Neural cell (in vitro differentiated cells): Measurements from ENCODE around the gene HIF1AN. TPM values are rescaled to one million over a fixed set of nuclear protein-coding genes. Genes with fewer than 3 reads are reported as not detected.
A peak's percentile ranks its signal among the peaks of the same experiment; 100 is the strongest.

Source experiments
- H2AFZ ChIP-seq: fragments of 200-600, 300-800 bp; sonication (generic), shearing (Covaris generic); 2 replicates; pipeline ENCODE4 v1.6.0; 2014; ENCODE audit warnings: low read depth, mild to moderate bottlenecking, antibody characterized with exemption, low read length, moderate library complexity
- H3F3A ChIP-seq: fragments of 200-600 bp; shearing (Covaris generic); 2 replicates; pipeline ENCODE4 v1.6.1; 2016; ENCODE audit warnings: mild to moderate bottlenecking, moderate library complexity, mixed read lengths, antibody characterized with exemption, low read length; ENCODE audit not compliant: insufficient read depth, poor library complexity, severe bottlenecking
- H3K27ac ChIP-seq: fragments of 200-600, 300-800 bp; sonication (generic), shearing (Covaris generic); 2 replicates; pipeline ENCODE4 v1.5.1; 2014; ENCODE audit warnings: mild to moderate bottlenecking, low read length, moderate library complexity
- H3K27me3 ChIP-seq: fragments of 300-800, 200-600 bp; sonication (generic), shearing (Covaris generic); 2 replicates; pipeline ENCODE4 v1.6.0; 2014; ENCODE audit warnings: mild to moderate bottlenecking, low read depth, low read length, moderate library complexity; ENCODE audit not compliant: insufficient read depth
- H3K36me3 ChIP-seq: fragments of 300-800, 200-600 bp; sonication (generic), shearing (Covaris generic); 2 replicates; pipeline ENCODE4 v1.5.1; 2014; ENCODE audit warnings: mild to moderate bottlenecking, antibody characterized with exemption, low read length, moderate library complexity; ENCODE audit not compliant: insufficient read depth
- H3K4me2 ChIP-seq: fragments of 300-800, 200-600 bp; sonication (generic), shearing (Covaris generic); 2 replicates; pipeline ENCODE4 v1.6.0; 2014; ENCODE audit warnings: mild to moderate bottlenecking, low read length
- H3K4me3 ChIP-seq: fragments of 300-800, 200-600 bp; sonication (generic), shearing (Covaris generic); 2 replicates; pipeline ENCODE4 v1.5.1; 2014; ENCODE audit warnings: mild to moderate bottlenecking, low read length, moderate library complexity
- H3K79me2 ChIP-seq: fragments of 200-600 bp; shearing (Covaris generic); replicated peaks from 2 replicates; pipeline ENCODE4 v1.6.0; 2014; ENCODE audit warnings: mild to moderate bottlenecking, low read length, moderate library complexity; ENCODE audit not compliant: insufficient read depth
- H3K9ac ChIP-seq: fragments of 300-800, 200-600 bp; sonication (generic), shearing (Covaris generic); 2 replicates; pipeline ENCODE4 v1.6.1; 2016; ENCODE audit warnings: mild to moderate bottlenecking, low read length, mixed read lengths
- H3K9me2 ChIP-seq: fragments of 200-600 bp; shearing (Covaris generic); 2 replicates; pipeline ENCODE4 v1.6.1; 2016; ENCODE audit warnings: mild to moderate bottlenecking, low read length, mixed read lengths; ENCODE audit not compliant: insufficient read depth
- H3K9me3 ChIP-seq: fragments of 200-600, 300-800 bp; sonication (generic), shearing (Covaris generic); 2 replicates; pipeline ENCODE4 v1.6.1; 2016; ENCODE audit warnings: mild to moderate bottlenecking, mixed run types, low read length, moderate library complexity, mixed read lengths
- H4K20me1 ChIP-seq: fragments of 200-600 bp; shearing (Covaris generic); 2 replicates; pipeline ENCODE4 v1.6.1; 2016; ENCODE audit warnings: mild to moderate bottlenecking, mixed run types; ENCODE audit not compliant: insufficient read depth
- EP300 ChIP-seq: fragments of 450-650 bp; conservative IDR thresholded peaks from 2 replicates; pipeline ENCODE4 v1.6.1; 2014; ENCODE audit warnings: antibody characterized with exemption, mild to moderate bottlenecking, moderate library complexity; ENCODE audit not compliant: poor library complexity, severe bottlenecking
- EZH2 ChIP-seq: fragments of 200-600, 300-800 bp; shearing (Covaris generic), sonication (generic); IDR thresholded peaks from 2 replicates; pipeline ENCODE4 v1.6.1; 2014; ENCODE audit warnings: antibody characterized with exemption, low read length, borderline replicate concordance, mild to moderate bottlenecking; ENCODE audit not compliant: insufficient read depth, poor library complexity, severe bottlenecking
- MXI1 ChIP-seq: fragments of 450-650 bp; conservative IDR thresholded peaks from 2 replicates; pipeline ENCODE4 v1.6.1; 2014; ENCODE audit warnings: antibody characterized with exemption, mild to moderate bottlenecking; ENCODE audit not compliant: poor library complexity, severe bottlenecking
- POLR2AphosphoS5 ChIP-seq: IDR thresholded peaks from 2 replicates; pipeline ENCODE4 v1.6.1; 2012
- RAD21 ChIP-seq: fragments of 450-650 bp; conservative IDR thresholded peaks from 2 replicates; pipeline ENCODE4 v1.6.1; 2014; ENCODE audit warnings: antibody characterized with exemption, mild to moderate bottlenecking, moderate library complexity
- SMC3 ChIP-seq: fragments of 450-650 bp; conservative IDR thresholded peaks from 2 replicates; pipeline ENCODE4 v1.6.1; 2014; ENCODE audit warnings: antibody characterized with exemption, mild to moderate bottlenecking, moderate library complexity; ENCODE audit not compliant: poor library complexity
- TAF1 ChIP-seq: IDR thresholded peaks from 2 replicates; pipeline ENCODE4 v1.6.1; 2012; ENCODE audit warnings: low read depth
- polyA plus RNA-seq: library from polyadenylated mRNA; depleted of rRNA; stranded (reverse); fragments of >200 nt; gene quantifications from 2 replicates; pipeline ENCODE4 v1.2.3, GENCODE V29; 2014
- TF ChIP-seq, protein P1 (sequence below): fragments of 450-650 bp; IDR thresholded peaks from 2 replicates; pipeline ENCODE4 v1.5.1; 2014; ENCODE audit warnings: antibody characterized with exemption, mild to moderate bottlenecking, moderate library complexity; ENCODE audit not compliant: poor library complexity, severe bottlenecking
- TF ChIP-seq, protein P2 (sequence below): IDR thresholded peaks from 2 replicates; pipeline ENCODE4 v1.6.1; 2012; ENCODE audit warnings: borderline replicate concordance

Gene HIF1AN
- polyA plus RNA-seq, 1 donor from 2014 or later, result 16.1 TPM

DNA sequence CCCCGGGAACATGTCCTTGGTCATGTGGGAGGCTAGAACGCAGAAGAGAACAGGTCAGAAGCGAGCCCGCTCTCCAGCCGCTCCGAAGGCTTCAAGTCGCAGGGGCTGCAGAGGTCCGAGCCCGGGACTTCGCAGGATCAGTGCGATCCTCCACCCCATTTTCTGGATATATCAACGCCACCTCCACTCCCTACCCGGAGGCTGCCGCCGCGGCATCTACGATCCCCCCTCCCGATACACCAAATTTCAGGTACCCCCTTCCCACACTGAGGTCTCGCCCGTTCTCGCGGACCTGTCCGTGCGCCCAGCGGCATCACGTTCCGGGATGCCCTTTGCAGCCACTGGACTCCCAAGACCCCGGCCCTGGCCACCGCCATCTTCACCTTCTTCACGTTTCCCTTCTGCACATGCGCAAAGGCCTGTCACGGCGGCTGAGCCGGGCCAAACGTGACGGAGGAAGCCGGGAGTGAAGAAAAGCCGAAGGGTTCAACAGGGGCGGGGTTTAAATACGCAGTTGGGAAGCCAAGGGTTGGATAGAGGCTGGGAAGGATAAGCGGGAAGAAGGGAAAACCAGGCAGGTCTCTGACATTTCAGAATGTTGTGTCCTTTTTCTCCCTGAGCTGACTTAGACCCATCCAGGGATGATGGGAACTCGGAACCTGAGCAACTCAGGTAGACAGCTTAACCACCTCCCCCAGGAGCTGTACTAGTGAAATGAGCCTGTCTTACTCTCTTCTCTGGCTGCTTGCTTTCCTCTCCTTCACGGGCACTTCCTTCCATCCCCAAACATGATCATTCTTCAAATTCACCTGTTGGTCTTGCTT lies 6.1 kb upstream of the HIF1AN start, which contains the start of gene NDUFB8:
Gene NDUFB8 (minus strand): TSS at position 397 of the 824 bp plus-strand sequence. CDS start 20 bp downstream, at position 377.
- TF ChIP-seq EZH2, result no peak
- TF ChIP-seq TAF1, result peak; percentile 88
- peak; percentile 93 for TF ChIP-seq POLR2AphosphoS5
- TF ChIP-seq, protein P1, sequence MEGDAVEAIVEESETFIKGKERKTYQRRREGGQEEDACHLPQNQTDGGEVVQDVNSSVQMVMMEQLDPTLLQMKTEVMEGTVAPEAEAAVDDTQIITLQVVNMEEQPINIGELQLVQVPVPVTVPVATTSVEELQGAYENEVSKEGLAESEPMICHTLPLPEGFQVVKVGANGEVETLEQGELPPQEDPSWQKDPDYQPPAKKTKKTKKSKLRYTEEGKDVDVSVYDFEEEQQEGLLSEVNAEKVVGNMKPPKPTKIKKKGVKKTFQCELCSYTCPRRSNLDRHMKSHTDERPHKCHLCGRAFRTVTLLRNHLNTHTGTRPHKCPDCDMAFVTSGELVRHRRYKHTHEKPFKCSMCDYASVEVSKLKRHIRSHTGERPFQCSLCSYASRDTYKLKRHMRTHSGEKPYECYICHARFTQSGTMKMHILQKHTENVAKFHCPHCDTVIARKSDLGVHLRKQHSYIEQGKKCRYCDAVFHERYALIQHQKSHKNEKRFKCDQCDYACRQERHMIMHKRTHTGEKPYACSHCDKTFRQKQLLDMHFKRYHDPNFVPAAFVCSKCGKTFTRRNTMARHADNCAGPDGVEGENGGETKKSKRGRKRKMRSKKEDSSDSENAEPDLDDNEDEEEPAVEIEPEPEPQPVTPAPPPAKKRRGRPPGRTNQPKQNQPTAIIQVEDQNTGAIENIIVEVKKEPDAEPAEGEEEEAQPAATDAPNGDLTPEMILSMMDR, result peak; percentile 18
- no peak for TF ChIP-seq RAD21
- TF ChIP-seq MXI1, result peak; percentile 75
- TF ChIP-seq, protein P2, sequence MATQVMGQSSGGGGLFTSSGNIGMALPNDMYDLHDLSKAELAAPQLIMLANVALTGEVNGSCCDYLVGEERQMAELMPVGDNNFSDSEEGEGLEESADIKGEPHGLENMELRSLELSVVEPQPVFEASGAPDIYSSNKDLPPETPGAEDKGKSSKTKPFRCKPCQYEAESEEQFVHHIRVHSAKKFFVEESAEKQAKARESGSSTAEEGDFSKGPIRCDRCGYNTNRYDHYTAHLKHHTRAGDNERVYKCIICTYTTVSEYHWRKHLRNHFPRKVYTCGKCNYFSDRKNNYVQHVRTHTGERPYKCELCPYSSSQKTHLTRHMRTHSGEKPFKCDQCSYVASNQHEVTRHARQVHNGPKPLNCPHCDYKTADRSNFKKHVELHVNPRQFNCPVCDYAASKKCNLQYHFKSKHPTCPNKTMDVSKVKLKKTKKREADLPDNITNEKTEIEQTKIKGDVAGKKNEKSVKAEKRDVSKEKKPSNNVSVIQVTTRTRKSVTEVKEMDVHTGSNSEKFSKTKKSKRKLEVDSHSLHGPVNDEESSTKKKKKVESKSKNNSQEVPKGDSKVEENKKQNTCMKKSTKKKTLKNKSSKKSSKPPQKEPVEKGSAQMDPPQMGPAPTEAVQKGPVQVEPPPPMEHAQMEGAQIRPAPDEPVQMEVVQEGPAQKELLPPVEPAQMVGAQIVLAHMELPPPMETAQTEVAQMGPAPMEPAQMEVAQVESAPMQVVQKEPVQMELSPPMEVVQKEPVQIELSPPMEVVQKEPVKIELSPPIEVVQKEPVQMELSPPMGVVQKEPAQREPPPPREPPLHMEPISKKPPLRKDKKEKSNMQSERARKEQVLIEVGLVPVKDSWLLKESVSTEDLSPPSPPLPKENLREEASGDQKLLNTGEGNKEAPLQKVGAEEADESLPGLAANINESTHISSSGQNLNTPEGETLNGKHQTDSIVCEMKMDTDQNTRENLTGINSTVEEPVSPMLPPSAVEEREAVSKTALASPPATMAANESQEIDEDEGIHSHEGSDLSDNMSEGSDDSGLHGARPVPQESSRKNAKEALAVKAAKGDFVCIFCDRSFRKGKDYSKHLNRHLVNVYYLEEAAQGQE, result peak; percentile 93
- peak; percentile 42 for TF ChIP-seq EP300
- TF ChIP-seq SMC3, result peak; percentile 33
- Histone ChIP-seq H3K27me3 (no peaks in the 10 kb centered on the region), H3F3A (no peaks in the 10 kb centered on the region), H3K79me2 (peaks cover 17% of the 10 kb centered on the region), H3K9ac (peak within 1 kb of the TSS; percentile 92), H3K9me3 (no peaks in the 10 kb centered on the region), H2AFZ (peak within 1 kb of the TSS; percentile 90), H3K36me3 (peaks cover 9% of the 10 kb centered on the region), H3K4me3 (peak within 1 kb of the TSS; percentile 91), H4K20me1 (no peaks in the 10 kb centered on the region), H3K27ac (peak within 1 kb of the TSS; percentile 77), H3K9me2 (no peaks in the 10 kb centered on the region), H3K4me2 (peak within 1 kb of the TSS; percentile 95)

- Histone ChIP-seq H3K36me3 (no peaks in the 10 kb centered on the region), H2AFZ (no peak overlapping the region), H3K79me2 (peaks cover 27% of the 10 kb centered on the region), H3K9me3 (no peaks in the 10 kb centered on the region), H3K27me3 (no peaks in the 10 kb centered on the region), H3K4me3 (no peak overlapping the region), H4K20me1 (no peaks in the 10 kb centered on the region), H3K4me2 (no peak overlapping the region), H3K27ac (no peak overlapping the region), H3K9ac (no peak overlapping the region), H3F3A (no peaks in the 10 kb centered on the region), H3K9me2 (no peaks in the 10 kb centered on the region)
- TF ChIP-seq TAF1, result no peak
- no peak for TF ChIP-seq RAD21
- TF ChIP-seq SMC3, result no peak
- TF ChIP-seq EZH2, result no peak
These were observed 4.0 kb upstream of the HIF1AN start for GRCh38 chr10:100531761-100532160.
